Colonic mucosa (tissue), 4 donors: ENCODE measurements around the gene ATAD1. TPM values are rescaled to one million over a fixed set of nuclear protein-coding genes. Genes with fewer than 3 reads are reported as not detected.

ENCODE experiments used
- DNase-seq: peaks from one replicate; pipeline ENCODE4 v3.0.0-alpha.2; 2020
- H3K27ac ChIP-seq: fragments of 200-600 bp; one replicate; pipeline ENCODE4 v1.8.0; 2021
- H3K27me3 ChIP-seq: fragments of 200-600 bp; one replicate; pipeline ENCODE4 v1.8.0; 2021
- H3K36me3 ChIP-seq: fragments of 200-600 bp; one replicate; pipeline ENCODE4 v1.8.0; 2021
- H3K4me1 ChIP-seq: fragments of 200-600 bp; one replicate; pipeline ENCODE4 v1.8.0; 2021; ENCODE audit warnings: mild to moderate bottlenecking
- H3K4me3 ChIP-seq: fragments of 200-600 bp; one replicate; pipeline ENCODE4 v1.8.0; 2021
- H3K9ac ChIP-seq, 2 donors: one replicate each; pipeline ENCODE4 v1.7.0; 2013; ENCODE audit warnings: control low read depth in 2 of 2, low read depth in 2 of 2, low read length in 2 of 2
- H3K9me3 ChIP-seq: fragments of 200-600 bp; one replicate; pipeline ENCODE4 v1.8.0; 2021
- CTCF ChIP-seq: fragments of 200-600 bp; IDR thresholded peaks from one replicate; pipeline ENCODE4 v1.8.0; 2022; ENCODE audit warnings: antibody characterized with exemption, mild to moderate bottlenecking
- intact Hi-C: fragments of 100-400 bp; cut with DNase I; formaldehyde crosslinking; loops from one replicate; pipeline ENCODE4 v1.14.1; 2022
- total RNA-seq, 2 donors: library from RNA; stranded (reverse); fragmentation: NEBNext Ultra II Directional in 1 of 2; extraction: Animal tissue kit (Norgen Biotek cat#: 25700) in 1 of 2; gene quantifications; one replicate each; pipeline ENCODE4 v1.2.1, GENCODE V29; 2021
- donor health status: healthy.
- donor health status: DM: no; HTN: no; CAD: no.
- donor health status: DM: no; HTN: no; CAD: no.

ATAD1 gene
- total RNA-seq, 2 donors from 2014 or later, result 38.1 to 59.9 TPM

DNA sequence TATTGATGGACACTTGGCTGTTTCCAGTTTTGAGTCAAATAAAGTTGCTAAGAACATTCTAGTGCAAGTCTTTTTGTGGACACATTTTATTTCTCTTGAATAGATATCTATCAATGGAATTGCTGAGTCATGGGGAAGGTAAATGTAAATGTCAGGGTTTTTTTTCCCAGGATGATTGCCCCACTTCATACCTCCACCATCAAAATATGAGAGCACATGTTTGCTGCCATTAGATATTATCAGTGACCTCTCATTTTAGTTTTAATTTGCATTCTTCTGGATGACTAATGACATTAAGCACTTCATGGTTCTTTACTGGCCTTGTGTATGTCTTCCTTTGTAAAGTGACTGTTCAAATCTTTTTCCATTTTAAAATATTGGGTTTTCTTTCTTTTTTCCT is 112.7 kb downstream of the ATAD1 start:
- TF ChIP-seq CTCF, result no peak

GRCh38 chr10:87703771-87704170 is 114.3 kb downstream of the ATAD1 start:
- H3K4me1 ChIP-seq, result no peaks in the 10 kb centered on the region
- DNase-seq, result no peak
- no peak overlapping the region for H3K27ac ChIP-seq
- H3K9ac ChIP-seq, result no peak overlapping the region
- no peak for TF ChIP-seq CTCF
- intact Hi-C loops, result no loop called here
- no peaks in the 10 kb centered on the region for H3K27me3 ChIP-seq
- H3K4me3 ChIP-seq, result no peak overlapping the region
- no peaks in the 10 kb centered on the region for H3K9me3 ChIP-seq
- H3K36me3 ChIP-seq, result no peaks in the 10 kb centered on the region

More for the DNA sequence above, 112.7 kb downstream of the ATAD1 start:
- no peaks in the 10 kb centered on the region for H3K9me3 ChIP-seq
- DNase-seq, result no peak
- no peaks in the 10 kb centered on the region for H3K4me1 ChIP-seq
- intact Hi-C loops, result no loop called here
- H3K9ac ChIP-seq, result no peak overlapping the region
- no peak overlapping the region for H3K4me3 ChIP-seq
- no peaks in the 10 kb centered on the region for H3K36me3 ChIP-seq
- H3K27ac ChIP-seq, result no peak overlapping the region
- H3K27me3 ChIP-seq, result no peaks in the 10 kb centered on the region

DNA sequence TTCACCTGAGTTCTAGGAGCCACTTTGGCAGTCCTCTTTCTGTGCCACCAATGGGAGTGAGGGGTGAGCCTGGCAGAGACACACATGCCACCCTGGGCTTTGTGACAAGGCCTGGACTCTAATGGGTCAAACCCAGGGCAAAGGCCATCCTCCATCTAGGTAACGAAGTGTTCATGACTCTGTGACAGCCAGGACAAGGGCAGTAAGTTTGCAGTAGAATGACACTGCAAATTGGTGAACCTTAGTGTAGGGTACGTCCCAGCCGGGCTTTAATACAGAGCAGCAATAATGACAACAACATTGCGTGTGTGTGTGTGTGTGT is 115.1 kb downstream of the ATAD1 start:
- no peak for TF ChIP-seq CTCF
- intact Hi-C loops, result no loop called here
- no peak overlapping the region for H3K9ac ChIP-seq

DNA sequence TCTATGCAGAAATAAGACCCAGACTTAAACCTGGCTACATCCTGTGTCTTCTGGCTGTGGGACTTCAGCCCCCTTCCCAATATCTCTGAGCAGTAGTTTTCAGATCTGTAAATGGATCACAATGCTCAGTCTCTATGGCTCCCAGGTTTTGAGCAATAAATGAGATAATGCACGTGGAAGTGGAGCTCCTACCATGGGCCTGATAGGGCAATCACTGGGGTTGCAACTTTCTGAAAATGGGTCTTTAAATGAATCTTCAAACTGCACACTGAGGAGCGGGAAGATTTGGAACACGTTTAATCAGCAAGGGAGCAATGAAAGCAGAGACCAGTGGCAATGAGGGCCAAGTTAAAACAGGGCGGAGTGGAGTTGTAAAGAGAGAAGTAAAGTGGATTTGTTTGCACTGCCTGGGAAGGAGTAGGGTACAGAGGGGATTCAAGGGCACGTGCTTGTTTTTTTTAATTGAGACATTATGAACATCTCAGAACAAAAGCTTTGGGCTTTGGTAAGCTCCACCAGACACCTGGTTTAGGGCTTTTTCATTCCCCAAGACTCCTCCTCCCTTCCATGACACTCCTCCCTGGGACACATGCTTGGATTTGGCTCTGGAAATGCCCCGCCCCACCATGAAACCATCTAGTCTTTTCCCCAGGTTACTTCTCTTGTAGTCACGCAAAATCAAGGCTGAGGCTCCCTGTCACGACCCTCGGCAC is 115.6 kb downstream of the ATAD1 start:
- intact Hi-C loops, result no loop called here
- DNase-seq, result peak; percentile 47
- Histone ChIP-seq H3K9me3 (no peaks in the 10 kb centered on the region), H3K4me3 (no peak overlapping the region), H3K27ac (no peak overlapping the region), H3K9ac (no peak overlapping the region), H3K36me3 (no peaks in the 10 kb centered on the region), H3K27me3 (no peaks in the 10 kb centered on the region), H3K4me1 (peaks cover 3% of the 10 kb centered on the region)
- TF ChIP-seq CTCF, result no peak

More for the DNA sequence above, 115.1 kb downstream of the ATAD1 start:
- DNase-seq, result no peak
- Histone ChIP-seq H3K27ac (no peak overlapping the region), H3K36me3 (no peaks in the 10 kb centered on the region), H3K9me3 (no peaks in the 10 kb centered on the region), H3K4me3 (no peak overlapping the region), H3K27me3 (no peaks in the 10 kb centered on the region), H3K4me1 (no peaks in the 10 kb centered on the region)

Other genes with a start within 250 kb of the ATAD1 start
- 100 to 1,000 TPM; 279 to 310 TPM for gene PAPSS2, start 158.3 kb downstream of the ATAD1 start, total RNA-seq
- 1 to 10 TPM; 1.0 to 1.8 TPM for gene KLLN, start 45.3 kb upstream of the ATAD1 start, total RNA-seq
- gene PTEN, start 45.4 kb upstream of the ATAD1 start, total RNA-seq, result 100 to 1,000 TPM in 1 of 2 donors, 10 to 100 TPM in 1; 79.2 to 111 TPM